C4-2B (cell line): Measurements from ENCODE around the gene EXD3.
"Not testable (repeated sequence)": the region's sequence is repeated elsewhere in the genome, so short reads cannot be mapped to it uniquely, and the experiment has no call there.

Experiments
- ZFX ChIP-seq: fragments of 450-650 bp; IDR thresholded peaks from 2 replicates; pipeline ENCODE4 v1.6.1; 2017
- TF ChIP-seq, protein P1 (sequence below): fragments of 450-650 bp; conservative IDR thresholded peaks from 2 replicates; pipeline ENCODE4 v1.5.1; 2017; ENCODE audit warnings: mild to moderate bottlenecking

DNA sequence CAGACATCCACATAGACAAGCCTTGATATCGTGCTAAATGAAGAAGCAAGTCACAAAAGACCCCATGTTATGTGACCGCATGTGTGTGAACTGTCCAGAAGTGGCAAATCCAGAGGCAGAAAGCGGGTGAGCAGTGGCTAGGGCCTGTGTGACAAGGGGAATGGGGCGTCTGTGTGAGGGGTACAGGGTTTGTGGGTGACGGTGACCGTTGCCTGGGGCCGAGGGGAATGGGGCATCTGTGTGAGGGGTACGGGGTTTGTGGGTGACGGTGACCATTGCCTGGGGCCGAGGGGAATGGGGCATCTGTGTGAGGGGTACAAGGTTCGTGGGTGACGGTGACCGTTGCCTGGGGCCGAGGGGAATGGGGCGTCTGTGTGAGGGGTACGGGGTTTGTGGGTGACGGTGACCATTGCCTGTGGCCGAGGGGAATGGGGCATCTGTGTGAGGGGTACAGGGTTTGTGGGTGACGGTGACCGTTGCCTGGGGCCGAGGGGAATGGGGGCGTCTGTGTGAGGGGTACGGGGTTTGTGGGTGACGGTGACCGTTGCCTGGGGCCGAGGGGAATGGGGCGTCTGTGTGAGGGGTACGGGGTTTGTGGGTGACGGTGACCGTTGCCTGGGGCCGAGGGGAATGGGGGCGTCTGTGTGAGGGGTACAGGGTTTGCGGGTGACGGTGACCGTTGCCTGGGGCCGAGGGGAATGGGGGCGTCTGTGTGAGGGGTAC is 44.1 kb downstream of the EXD3 start:
- TF ChIP-seq, protein P1, sequence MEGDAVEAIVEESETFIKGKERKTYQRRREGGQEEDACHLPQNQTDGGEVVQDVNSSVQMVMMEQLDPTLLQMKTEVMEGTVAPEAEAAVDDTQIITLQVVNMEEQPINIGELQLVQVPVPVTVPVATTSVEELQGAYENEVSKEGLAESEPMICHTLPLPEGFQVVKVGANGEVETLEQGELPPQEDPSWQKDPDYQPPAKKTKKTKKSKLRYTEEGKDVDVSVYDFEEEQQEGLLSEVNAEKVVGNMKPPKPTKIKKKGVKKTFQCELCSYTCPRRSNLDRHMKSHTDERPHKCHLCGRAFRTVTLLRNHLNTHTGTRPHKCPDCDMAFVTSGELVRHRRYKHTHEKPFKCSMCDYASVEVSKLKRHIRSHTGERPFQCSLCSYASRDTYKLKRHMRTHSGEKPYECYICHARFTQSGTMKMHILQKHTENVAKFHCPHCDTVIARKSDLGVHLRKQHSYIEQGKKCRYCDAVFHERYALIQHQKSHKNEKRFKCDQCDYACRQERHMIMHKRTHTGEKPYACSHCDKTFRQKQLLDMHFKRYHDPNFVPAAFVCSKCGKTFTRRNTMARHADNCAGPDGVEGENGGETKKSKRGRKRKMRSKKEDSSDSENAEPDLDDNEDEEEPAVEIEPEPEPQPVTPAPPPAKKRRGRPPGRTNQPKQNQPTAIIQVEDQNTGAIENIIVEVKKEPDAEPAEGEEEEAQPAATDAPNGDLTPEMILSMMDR, result not testable (repeated sequence)
- TF ChIP-seq ZFX, result not testable (repeated sequence)
